H9 (cell line): ENCODE data around the gene YIPF3. TPM values are rescaled to one million over a fixed set of nuclear protein-coding genes. Genes with fewer than 3 reads are reported as not detected.

Experiments
- DNase-seq: peaks from one replicate; pipeline ENCODE4 v3.0.0-alpha.2; 2017
- H2AFZ ChIP-seq: one replicate; pipeline ENCODE4 v1.6.1; 2013; ENCODE audit warnings: mild to moderate bottlenecking, low read length, control low read depth, moderate library complexity
- H2AK5ac ChIP-seq: 2 replicates; pipeline ENCODE4 v1.6.1; 2013; ENCODE audit warnings: low read length, control low read depth, mixed read lengths; ENCODE audit not compliant: insufficient read length
- H2BK120ac ChIP-seq: one replicate; pipeline ENCODE4 v1.6.1; 2013; ENCODE audit warnings: low read depth, mild to moderate bottlenecking, low read length, control low read depth, inconsistent platforms; ENCODE audit not compliant: poor library complexity, severe bottlenecking
- H2BK12ac ChIP-seq: 2 replicates; pipeline ENCODE4 v1.6.1; 2013; ENCODE audit warnings: low read length, control low read depth, mixed read lengths, low read depth; ENCODE audit not compliant: insufficient read length
- H2BK15ac ChIP-seq: 2 replicates; pipeline ENCODE4 v1.6.1; 2013; ENCODE audit warnings: low read depth, low read length, control low read depth
- H2BK20ac ChIP-seq: one replicate; pipeline ENCODE4 v1.6.1; 2013; ENCODE audit warnings: low read depth, mild to moderate bottlenecking, low read length, control low read depth, inconsistent platforms; ENCODE audit not compliant: poor library complexity, severe bottlenecking
- H2BK5ac ChIP-seq: 2 replicates; pipeline ENCODE4 v1.6.1; 2013; ENCODE audit warnings: low read length, control low read depth, mixed read lengths; ENCODE audit not compliant: insufficient read length
- H3K14ac ChIP-seq: 2 replicates; pipeline ENCODE4 v1.6.1; 2013; ENCODE audit warnings: low read length, control low read depth; ENCODE audit not compliant: insufficient read depth
- H3K18ac ChIP-seq: 2 replicates; pipeline ENCODE4 v1.6.1; 2013; ENCODE audit warnings: low read depth, mild to moderate bottlenecking, mixed read lengths, low read length, control low read depth; ENCODE audit not compliant: insufficient read length
- H3K23ac ChIP-seq: 2 replicates; pipeline ENCODE4 v1.6.1; 2013; ENCODE audit warnings: low read length, control low read depth, mixed read lengths, low read depth; ENCODE audit not compliant: insufficient read length
- H3K23me2 ChIP-seq: 2 replicates; pipeline ENCODE4 v1.6.1; 2013; ENCODE audit warnings: low read depth, mild to moderate bottlenecking, mixed read lengths, low read length, control low read depth; ENCODE audit not compliant: insufficient read length, poor library complexity, severe bottlenecking
- H3K27ac ChIP-seq: 2 replicates; pipeline ENCODE4 v1.5.1; 2013; ENCODE audit warnings: low read length, control low read depth, mixed read lengths, low read depth; ENCODE audit not compliant: insufficient read length
- H3K27me3 ChIP-seq: 2 replicates; pipeline ENCODE4 v1.6.1; 2013; ENCODE audit warnings: low read length, control low read depth, inconsistent platforms; ENCODE audit not compliant: insufficient read depth
- H3K4ac ChIP-seq: 2 replicates; pipeline ENCODE4 v1.6.1; 2013; ENCODE audit warnings: low read depth, mild to moderate bottlenecking, control low read depth, inconsistent platforms, low read length, moderate library complexity
- H3K4me1 ChIP-seq: 2 replicates; pipeline ENCODE4 v1.6.1; 2013; ENCODE audit warnings: low read length, control low read depth, inconsistent platforms; ENCODE audit not compliant: insufficient read depth
- H3K4me2 ChIP-seq: 2 replicates; pipeline ENCODE4 v1.6.1; 2013; ENCODE audit warnings: low read length, control low read depth, mixed read lengths; ENCODE audit not compliant: insufficient read length, insufficient read depth
- H3K56ac ChIP-seq: 2 replicates; pipeline ENCODE4 v1.6.1; 2013; ENCODE audit warnings: low read depth, mild to moderate bottlenecking, mixed read lengths, low read length, control low read depth; ENCODE audit not compliant: insufficient read length
- H3K79me1 ChIP-seq: 2 replicates; pipeline ENCODE4 v1.6.1; 2013; ENCODE audit warnings: low read depth, mild to moderate bottlenecking, moderate library complexity, low read length, control low read depth, inconsistent platforms; ENCODE audit not compliant: insufficient read depth, poor library complexity, severe bottlenecking
- H3K79me2 ChIP-seq: 2 replicates; pipeline ENCODE4 v1.6.1; 2013; ENCODE audit warnings: low read length, control low read depth, inconsistent platforms; ENCODE audit not compliant: insufficient read depth
- H3K9ac ChIP-seq: 2 replicates; pipeline ENCODE4 v1.6.1; 2013; ENCODE audit warnings: low read length, control low read depth, mixed read lengths; ENCODE audit not compliant: insufficient read length; ENCODE audit errors: extremely low read depth
- H3K9me3 ChIP-seq: one replicate; pipeline ENCODE4 v1.6.1; 2013; ENCODE audit warnings: low read depth, low read length, inconsistent platforms; ENCODE audit not compliant: control insufficient read depth
- H3T11ph ChIP-seq: one replicate; pipeline ENCODE4 v1.6.1; 2013; ENCODE audit warnings: mild to moderate bottlenecking, low read length, control low read depth, inconsistent platforms
- H4K20me1 ChIP-seq: one replicate; pipeline ENCODE4 v1.6.1; 2013; ENCODE audit not compliant: control insufficient read depth, insufficient read length, insufficient read depth
- H4K5ac ChIP-seq: 2 replicates; pipeline ENCODE4 v1.6.1; 2013; ENCODE audit warnings: low read depth, mild to moderate bottlenecking, mixed read lengths, low read length, control low read depth; ENCODE audit not compliant: insufficient read length
- H4K8ac ChIP-seq: replicated peaks from 2 replicates; pipeline ENCODE4 v1.6.1; 2013; ENCODE audit warnings: low read length, control low read depth, mixed read lengths, low read depth; ENCODE audit not compliant: insufficient read length
- H4K91ac ChIP-seq: 2 replicates; pipeline ENCODE4 v1.6.1; 2013; ENCODE audit warnings: low read depth, mild to moderate bottlenecking, moderate library complexity, mixed read lengths, low read length, control low read depth; ENCODE audit not compliant: insufficient read length
- H3K27ac Mint-ChIP-seq, 3 experiments: 2 replicates in 2 of 3; 3 replicates in 1 of 3; pipeline ENCODE4 v1.8.0; 2020 to 2021; ENCODE audit warnings: mixed read lengths in 3 of 3, mild to moderate bottlenecking in 1 of 3, moderate library complexity in 1 of 3
- H3K27me3 Mint-ChIP-seq: 2 replicates; pipeline ENCODE4 v1.8.0; 2021; ENCODE audit warnings: low read depth, mild to moderate bottlenecking, moderate library complexity, mixed read lengths
- H3K36me3 Mint-ChIP-seq, 3 experiments: 2 replicates in 2 of 3; 3 replicates in 1 of 3; pipeline ENCODE4 v1.8.0; 2020 to 2021; ENCODE audit warnings: low read depth in 3 of 3, mixed read lengths in 3 of 3; ENCODE audit not compliant: insufficient read depth in 1 of 3
- H3K4me1 Mint-ChIP-seq, 2 experiments: 2 replicates each; pipeline ENCODE4 v1.8.0; 2020; ENCODE audit warnings: mixed read lengths in 2 of 2
- H3K4me3 Mint-ChIP-seq, 2 experiments: 2 replicates in 1 of 2; 3 replicates in 1 of 2; pipeline ENCODE4 v1.8.0; 2020 to 2021; ENCODE audit warnings: mild to moderate bottlenecking in 2 of 2, mixed read lengths in 2 of 2, moderate library complexity in 1 of 2
- H3K9me3 Mint-ChIP-seq, 2 experiments: 2 replicates in 1 of 2; 3 replicates in 1 of 2; pipeline ENCODE4 v1.8.0; 2020; ENCODE audit warnings: mild to moderate bottlenecking in 2 of 2, mixed read lengths in 2 of 2, moderate library complexity in 1 of 2
- CTCF ChIP-seq: fragments of 200-600 bp; sonication (generic); conservative IDR thresholded peaks from 3 replicates; pipeline ENCODE4 v1.8.0; 2021; ENCODE audit warnings: antibody characterized with exemption, mild to moderate bottlenecking
- WGBS: extraction: QIAGEN DNeasy Blood & Tissue Kit; methylation state at CpG from one replicate; pipeline ENCODE4 v1.1.7; 2013; ENCODE audit warnings: missing lambda C conversion rate, low lambda C conversion rate, mixed read lengths; ENCODE audit not compliant: insufficient read length; ENCODE audit errors: extremely low coverage; 5-methylcytosine and 5-hydroxymethylcytosine counted together
- total RNA-seq: library from RNA; stranded (reverse); gene quantifications from 2 replicates; pipeline ENCODE4 v1.2.1, GENCODE V29; 2021

Gene YIPF3
- total RNA-seq, 1 experiment from 2014 or later, result 84.5 TPM

GRCh38 chr6:43547222-43547621 lies 30.5 kb upstream of the YIPF3 start:
- H4K20me1 ChIP-seq, result no peaks in the 10 kb centered on the region
- no peak for TF ChIP-seq CTCF
- H2BK20ac ChIP-seq, result no peak overlapping the region
- no peak overlapping the region for H3K18ac ChIP-seq
- H3K27ac ChIP-seq, result no peak overlapping the region
- Mint-ChIP-seq H3K9me3 (no peaks in the 10 kb centered on the region), H3K27ac (no peak overlapping the region), H3K4me1 (no peaks in the 10 kb centered on the region), H3K27me3 (no peaks in the 10 kb centered on the region), H3K36me3 (peaks cover 50 to 88% (median 73%) of the 10 kb centered on the region in 3 experiments; a peak in 6 of 7 replicates), H3K4me3 (no peak overlapping the region)
- no peaks in the 10 kb centered on the region; the same call in 1 of the 2 replicates for H3K27me3 ChIP-seq
- H2BK120ac ChIP-seq, result no peak overlapping the region
- H3K23ac ChIP-seq, result no peak overlapping the region
- no peaks in the 10 kb centered on the region for H3K79me2 ChIP-seq
- no peak overlapping the region for H2BK5ac ChIP-seq
- no peak overlapping the region for H3T11ph ChIP-seq
- H4K8ac ChIP-seq, result no peak overlapping the region
- H3K9ac ChIP-seq, result no peak overlapping the region
- H4K91ac ChIP-seq, result no peak overlapping the region
- no peak overlapping the region for H3K56ac ChIP-seq
- no peaks in the 10 kb centered on the region for H3K4me1 ChIP-seq
- no peak overlapping the region for H3K14ac ChIP-seq
- WGBS, result no CpG with 5 or more reads among the region's 3 CpGs
- no peak overlapping the region for H4K5ac ChIP-seq
- DNase-seq, result no peak
- H3K79me1 ChIP-seq, result no peaks in the 10 kb centered on the region
- no peak overlapping the region for H3K4ac ChIP-seq
- no peak overlapping the region for H2BK12ac ChIP-seq
- no peaks in the 10 kb centered on the region for H3K23me2 ChIP-seq
- no peak overlapping the region for H3K4me2 ChIP-seq
- H2AK5ac ChIP-seq, result no peak overlapping the region
- H2AFZ ChIP-seq, result no peak overlapping the region
- H2BK15ac ChIP-seq, result no peak overlapping the region
- no peaks in the 10 kb centered on the region for H3K9me3 ChIP-seq
